PC-9 (cell line): ENCODE measurements around the gene ARMC9. TPM values are rescaled to one million over a fixed set of nuclear protein-coding genes. Genes with fewer than 3 reads are reported as not detected.

Experiments used
- BruUV-seq: library from RNA; stranded (reverse); fragments of 400-500 nt; replicated peaks from 2 replicates; lab custom pipeline; 2021; lab: Mats Ljungman, UMichigan
- CTCF ChIA-PET: fragments of 300-600 bp; sonication (Branson Sonifier 250); formaldehyde crosslinking; loops from one replicate; lab custom pipeline; 2022; ENCODE audit warnings: antibody characterized with exemption; lab: Charles Lee
- POLR2A ChIA-PET: fragments of 300-600 bp; sonication (Branson Sonifier 250); formaldehyde crosslinking; loops from one replicate; lab custom pipeline; 2022; ENCODE audit warnings: antibody characterized with exemption; ENCODE audit not compliant: unreplicated experiment; lab: Charles Lee
- DNase-seq, 2 experiments: peaks; one replicate each; pipeline versions ENCODE4 v3.0.0 to v3.0.0-alpha.2; 2015 to 2022; ENCODE audit warnings: mixed read lengths in 1 of 2
- H2AFZ ChIP-seq: fragments of 200-600 bp; sonication (generic); 2 replicates; pipeline ENCODE4 v1.8.1; 2017; ENCODE audit warnings: antibody characterized with exemption
- H3F3A ChIP-seq: fragments of 200-600 bp; sonication (generic); 2 replicates; pipeline ENCODE4 v1.8.1; 2017; ENCODE audit warnings: antibody characterized with exemption, mild to moderate bottlenecking, low read depth; ENCODE audit not compliant: insufficient read depth
- H3K27ac ChIP-seq: fragments of 200-600 bp; sonication (generic); 2 replicates; pipeline ENCODE4 v1.6.1; 2016; ENCODE audit warnings: mixed run types
- H3K27me3 ChIP-seq: fragments of 200-600 bp; sonication (generic); 2 replicates; pipeline ENCODE4 v1.6.1; 2016; ENCODE audit warnings: low read depth, mixed run types; ENCODE audit not compliant: insufficient read depth
- H3K36me3 ChIP-seq: fragments of 200-600 bp; sonication (generic); 2 replicates; pipeline ENCODE4 v1.6.1; 2016; ENCODE audit warnings: low read depth, mixed run types
- H3K4me1 ChIP-seq: fragments of 200-600 bp; sonication (generic); replicated peaks from 2 replicates; pipeline ENCODE4 v1.6.1; 2016; ENCODE audit warnings: mixed run types; ENCODE audit not compliant: insufficient read depth
- H3K4me2 ChIP-seq: fragments of 200-600 bp; sonication (generic); 2 replicates; pipeline ENCODE4 v1.6.1; 2017; ENCODE audit warnings: mixed run types
- H3K4me3 ChIP-seq: fragments of 200-600 bp; sonication (generic); 2 replicates; pipeline ENCODE4 v1.6.1; 2016; ENCODE audit warnings: mixed run types
- H3K79me2 ChIP-seq: fragments of 200-600 bp; sonication (generic); 2 replicates; pipeline ENCODE4 v1.6.1; 2017; ENCODE audit warnings: low read depth, mixed run types
- H3K9me2 ChIP-seq: fragments of 200-600 bp; sonication (generic); 2 replicates; pipeline ENCODE4 v1.8.1; 2017; ENCODE audit warnings: mild to moderate bottlenecking; ENCODE audit not compliant: insufficient read depth
- H3K9me3 ChIP-seq: fragments of 200-600 bp; sonication (generic); 2 replicates; pipeline ENCODE4 v1.8.1; 2016; ENCODE audit warnings: low read depth; ENCODE audit not compliant: insufficient read depth
- H4K20me1 ChIP-seq: fragments of 200-600 bp; sonication (generic); 2 replicates; pipeline ENCODE4 v1.8.1; 2017; ENCODE audit not compliant: insufficient read depth
- CTCF ChIP-seq: fragments of 200-600 bp; sonication (generic); conservative IDR thresholded peaks from 2 replicates; pipeline ENCODE4 v1.6.1; 2017; ENCODE audit warnings: mixed run types, antibody characterized with exemption, mild to moderate bottlenecking, moderate library complexity
- EZH2 ChIP-seq: fragments of 200-600 bp; sonication (generic); IDR thresholded peaks from 2 replicates; pipeline ENCODE4 v1.8.0; 2017; ENCODE audit warnings: antibody characterized with exemption, low read depth
- intact Hi-C: fragments of 100-400 bp; cut with micrococcal nuclease; formaldehyde crosslinking; loops from one replicate; pipeline ENCODE4 v1.10.0; 2022; ENCODE audit not compliant: unreplicated experiment
- total RNA-seq: library from RNA; stranded (reverse); gene quantifications from 2 replicates; pipeline ENCODE4 v1.2.3, GENCODE V29; 2021

ARMC9 gene
- total RNA-seq, 1 experiment from 2014 or later: 23.4 TPM

DNA sequence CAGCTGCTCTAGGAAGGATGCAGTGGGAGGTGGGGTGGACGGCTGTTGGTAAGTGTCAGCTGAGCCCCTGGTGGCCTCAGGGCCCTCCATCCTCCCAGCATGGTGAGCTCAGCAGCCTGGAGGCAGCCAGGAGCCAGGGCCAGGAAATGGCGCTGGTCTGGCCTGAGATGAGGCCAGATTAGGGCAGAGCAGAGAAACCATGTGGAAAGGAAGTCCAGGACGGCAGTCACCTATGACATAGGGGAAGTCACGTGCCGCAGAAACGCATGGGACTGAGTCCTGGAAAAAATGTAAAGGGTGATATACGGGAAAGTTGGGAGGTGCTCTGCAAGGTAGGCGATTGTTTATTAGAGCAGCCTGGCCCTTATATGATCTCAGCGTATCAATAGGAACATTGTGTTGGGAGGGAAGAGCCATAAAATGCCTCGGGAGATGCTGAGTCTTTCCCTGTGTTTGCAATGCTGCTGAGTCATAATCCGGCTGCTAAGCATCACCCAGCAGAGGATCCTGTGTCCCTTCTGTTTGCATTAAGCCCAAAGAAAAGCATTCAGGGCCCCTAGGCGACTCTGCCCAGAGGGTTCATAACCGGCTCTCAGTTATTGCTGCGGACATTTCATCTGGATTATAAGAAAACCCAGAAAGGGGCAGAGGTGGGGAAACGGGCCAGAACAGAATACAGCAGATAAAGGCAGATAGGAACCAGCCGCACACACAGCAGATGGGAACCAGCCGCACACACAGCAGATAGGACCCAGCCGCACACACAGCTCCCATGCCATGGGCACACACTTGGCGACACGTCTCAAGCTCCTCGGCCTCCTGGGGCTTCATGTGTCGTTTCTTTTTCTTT lies 166.8 kb downstream of the ARMC9 start:
- H3K4me1 ChIP-seq: peaks cover 53% of the 10 kb centered on the region
- H3K79me2 ChIP-seq: no peaks in the 10 kb centered on the region
- H2AFZ ChIP-seq: peak overlapping the region; percentile 69; the same call in 1 of the 2 replicates
- ChIA-PET POLR2A (no interaction called here), CTCF (interaction anchor here (0.6 kb wide), 1 partner anchor 58 kb away, joined by 3 read pairs; no protein-coding TSS in a partner anchor)
- no TSS peak for BruUV-seq
- H3K27ac ChIP-seq: peak overlapping the region; percentile 92
- H3K9me3 ChIP-seq: no peaks in the 10 kb centered on the region
- H4K20me1 ChIP-seq: no peaks in the 10 kb centered on the region
- H3F3A ChIP-seq: peaks cover 40% of the 10 kb centered on the region
- peak overlapping the region; percentile 67 for H3K4me2 ChIP-seq
- peak; percentile 74 to 95 for DNase-seq
- intact Hi-C loops: loop anchor here (1.0 kb wide), 1 partner anchor 13 kb away; no protein-coding TSS in a partner anchor
- peak overlapping the region; percentile 29; the same call in 1 of the 2 replicates for H3K4me3 ChIP-seq
- H3K36me3 ChIP-seq: no peaks in the 10 kb centered on the region
- no peak for TF ChIP-seq CTCF
- no peak for TF ChIP-seq EZH2
- no peaks in the 10 kb centered on the region for H3K9me2 ChIP-seq
- H3K27me3 ChIP-seq: no peaks in the 10 kb centered on the region

DNA sequence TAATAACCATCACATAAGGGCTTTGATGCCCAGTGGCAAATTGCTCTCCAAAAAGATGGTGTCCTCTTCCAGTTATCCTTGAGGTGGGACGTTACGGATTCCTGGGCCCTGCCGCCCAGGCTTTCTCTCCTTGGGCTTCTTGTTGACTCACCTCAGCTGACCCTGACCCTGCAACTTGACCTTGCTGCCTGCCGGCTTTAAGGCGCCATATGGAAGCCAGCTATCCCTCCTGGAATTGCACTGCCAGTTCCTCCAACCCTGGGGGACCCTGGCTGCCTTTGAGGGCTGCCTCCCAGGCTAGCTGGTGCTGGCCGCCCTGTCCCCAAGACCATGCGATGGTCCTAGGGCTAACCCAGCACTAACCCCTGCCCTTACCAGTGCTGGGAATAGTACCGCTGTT lies 168.7 kb downstream of the ARMC9 start:
- Histone ChIP-seq H3K4me2 (no peak overlapping the region), H3F3A (peaks cover 45% of the 10 kb centered on the region), H3K27me3 (no peaks in the 10 kb centered on the region), H3K9me3 (no peaks in the 10 kb centered on the region), H3K9me2 (no peaks in the 10 kb centered on the region), H3K27ac (no peak overlapping the region), H3K79me2 (no peaks in the 10 kb centered on the region), H2AFZ (no peak overlapping the region), H3K4me1 (peaks cover 69% of the 10 kb centered on the region), H4K20me1 (no peaks in the 10 kb centered on the region), H3K4me3 (no peak overlapping the region), H3K36me3 (no peaks in the 10 kb centered on the region)
- ChIA-PET POLR2A (no interaction called here), CTCF (no interaction called here)
- BruUV-seq: no TSS peak
- no peak for DNase-seq
- TF ChIP-seq CTCF: no peak
- TF ChIP-seq EZH2: no peak
- intact Hi-C loops: no loop called here

DNA sequence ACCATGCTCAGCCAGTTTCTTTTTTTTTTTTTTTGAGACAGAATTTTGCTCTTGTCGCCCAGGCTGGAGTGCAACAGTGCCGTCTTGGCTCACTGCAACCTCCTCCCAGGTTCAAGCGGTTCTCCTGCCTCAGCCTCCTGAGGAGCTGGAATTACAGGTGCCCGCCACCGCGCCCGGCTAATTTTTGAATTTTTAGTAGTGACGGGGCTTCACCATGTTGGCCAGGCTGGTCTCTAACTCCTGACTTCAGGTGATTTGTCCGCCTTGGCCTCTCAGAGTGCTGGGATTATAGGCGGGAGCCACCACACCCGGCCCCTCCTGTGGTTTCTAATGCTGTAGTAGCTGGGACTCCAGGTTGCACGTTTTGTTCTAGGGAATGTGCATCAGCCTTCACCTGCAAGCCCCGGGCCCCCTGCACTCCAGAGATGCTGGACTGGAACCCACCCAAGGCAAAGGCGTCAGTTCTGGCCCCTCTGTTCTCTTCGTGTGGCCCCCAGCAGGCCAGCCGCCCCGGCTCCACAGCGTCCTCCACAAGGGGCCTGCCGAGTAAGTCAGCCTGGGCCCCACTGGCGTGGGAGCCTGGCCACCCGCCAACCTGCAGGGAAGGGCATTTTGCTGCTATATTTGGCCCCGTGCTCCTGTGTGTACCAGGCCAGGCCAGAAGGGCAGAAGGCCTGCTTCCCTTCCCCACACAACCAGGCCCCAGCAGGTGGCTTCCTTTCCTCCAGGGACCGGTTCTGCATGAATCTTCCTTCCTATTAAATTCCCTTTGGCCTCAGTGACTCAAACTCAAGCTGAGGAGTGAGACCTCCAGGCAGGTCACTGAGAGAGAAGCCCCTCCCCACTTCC lies 171.4 kb downstream of the ARMC9 start:
- Histone ChIP-seq H3K9me3 (no peaks in the 10 kb centered on the region), H3K27ac (peak overlapping the region; percentile 56), H3K9me2 (no peaks in the 10 kb centered on the region), H3K4me1 (peaks cover 57% of the 10 kb centered on the region), H2AFZ (no peak overlapping the region), H3K79me2 (no peaks in the 10 kb centered on the region), H3F3A (peaks cover 31% of the 10 kb centered on the region), H3K4me3 (no peak overlapping the region), H3K27me3 (no peaks in the 10 kb centered on the region), H3K4me2 (peak overlapping the region; percentile 52), H3K36me3 (no peaks in the 10 kb centered on the region), H4K20me1 (no peaks in the 10 kb centered on the region)
- intact Hi-C loops: no loop called here
- ChIA-PET POLR2A (interaction anchor here (0.6 kb wide), 2 partner anchors 21 to 118 kb away, joined by 3 to 5 read pairs; no protein-coding TSS in a partner anchor), CTCF (interaction anchor here (0.6 kb wide), 1 partner anchor 79 kb away, joined by 3 read pairs; no protein-coding TSS in a partner anchor)
- no TSS peak for BruUV-seq
- no peak for TF ChIP-seq CTCF
- no peak for TF ChIP-seq EZH2
- DNase-seq: peak in 1 of 2 experiments; percentile 72
